K562 (cell line): ENCODE results near the gene RBMS3. TPM values are rescaled to one million over a fixed set of nuclear protein-coding genes. Genes with fewer than 3 reads are reported as not detected.

Source experiments
- ATAC-seq: fragments of 200-7000 bp; cut with Tn5 transposase; 3 replicates; pipeline ENCODE4 v1.9.1; 2020; ENCODE audit warnings: moderate library complexity
- BruUV-seq: library from RNA; stranded (reverse); fragments of 400-500 nt; replicated peaks from 2 replicates; lab custom pipeline; 2021; lab: Mats Ljungman, UMichigan
- CTCF ChIA-PET: fragments of 300-600 bp; formaldehyde crosslinking; extraction: SDS; loops from one replicate; lab custom pipeline; 2021; ENCODE audit warnings: low intra/inter-chr PET ratio; lab: Yijun Ruan, JAX
- POLR2A ChIA-PET: fragments of 300-600, 350-650 bp; sonication (Branson Sonifier 250); formaldehyde crosslinking; extraction: SDS; loops from one replicate; lab custom pipeline; 2021; ENCODE audit warnings: antibody characterized with exemption, inconsistent platforms; lab: Yijun Ruan, JAX
- DNase-seq, 4 experiments: peaks; one replicate each; pipeline versions ENCODE4 v3.0.0 to v3.0.0-alpha.2; 2011 to 2018; ENCODE audit warnings: low spot score in 3 of 4, mixed read lengths in 3 of 4; ENCODE audit errors: extremely low read depth in 1 of 4
- FAIRE-seq: peaks from 2 replicates; lab custom pipeline; 2011; peaks lifted over from hg19 to GRCh38; lab: Jason Lieb, UNC
- H2AFZ ChIP-seq: 2 replicates; pipeline ENCODE4 v1.6.0; 2011; ENCODE audit warnings: low read depth, low read length, control low read depth, inconsistent platforms
- H3K27ac ChIP-seq: fragments of 200-600 bp; 3 replicates; pipeline ENCODE4 v1.8.0; 2011; ENCODE audit warnings: low read depth, mild to moderate bottlenecking, control low read depth, inconsistent platforms, low read length, moderate library complexity, mixed read lengths; ENCODE audit errors: extremely low read depth
- H3K27me3 ChIP-seq, 2 experiments: fragments of 300-600 bp in 1 of 2; 2 replicates in 1 of 2; 3 replicates in 1 of 2; pipeline versions ENCODE4 v1.6.0 to v1.8.0; 2011; ENCODE audit warnings: inconsistent platforms in 2 of 2, low read length in 2 of 2, mild to moderate bottlenecking in 1 of 2, mixed read lengths in 1 of 2, moderate library complexity in 1 of 2; ENCODE audit not compliant: control insufficient read depth in 2 of 2, insufficient read depth in 2 of 2
- H3K36me3 ChIP-seq: fragments of 300-600 bp; 3 replicates; pipeline ENCODE4 v1.8.0; 2011; ENCODE audit warnings: mild to moderate bottlenecking, low read length, inconsistent platforms; ENCODE audit not compliant: control insufficient read depth, insufficient read depth
- H3K4me1 ChIP-seq, 2 experiments: fragments of 200-600 bp in 1 of 2; replicated peaks in 1 of 2; 2 replicates in 1 of 2; 3 replicates in 1 of 2; pipeline versions ENCODE4 v1.5.1 to v1.8.0; 2011; ENCODE audit warnings: inconsistent platforms in 2 of 2, low read length in 2 of 2, mild to moderate bottlenecking in 1 of 2, mixed read lengths in 1 of 2, moderate library complexity in 1 of 2; ENCODE audit not compliant: control insufficient read depth in 2 of 2, insufficient read depth in 2 of 2
- H3K4me2 ChIP-seq: 2 replicates; pipeline ENCODE4 v1.6.1; 2011; ENCODE audit warnings: low read length, control low read depth, inconsistent platforms, mixed read lengths; ENCODE audit not compliant: insufficient read depth
- H3K4me3 ChIP-seq: fragments of 200-600 bp; sonication (generic), shearing (Covaris generic); 2 replicates; pipeline ENCODE4 v1.5.1; 2016; ENCODE audit warnings: control low read depth, inconsistent platforms
- H3K79me2 ChIP-seq: fragments of 200-600 bp; 3 replicates; pipeline ENCODE4 v1.8.0; 2011; ENCODE audit warnings: low read length, inconsistent platforms; ENCODE audit not compliant: control insufficient read depth, insufficient read depth
- H3K9ac ChIP-seq, 2 experiments: 2 replicates each; pipeline versions ENCODE4 v1.6.0 to v1.6.1; 2011; ENCODE audit warnings: low read depth in 2 of 2, low read length in 2 of 2, control low read depth in 1 of 2, inconsistent platforms in 1 of 2, mild to moderate bottlenecking in 1 of 2, mixed read lengths in 1 of 2; ENCODE audit not compliant: insufficient read depth in 1 of 2
- H3K9me1 ChIP-seq: one replicate; pipeline ENCODE4 v1.6.0; 2011; ENCODE audit warnings: inconsistent platforms, mild to moderate bottlenecking, low read length, moderate library complexity; ENCODE audit not compliant: control insufficient read depth, insufficient read depth
- H3K9me3 ChIP-seq: replicated peaks from 2 replicates; pipeline ENCODE4 v1.5.1; 2011; ENCODE audit warnings: low read depth, low read length, inconsistent platforms; ENCODE audit not compliant: control insufficient read depth, insufficient read depth
- H4K20me1 ChIP-seq: replicated peaks from 2 replicates; pipeline ENCODE4 v1.6.1; 2011; ENCODE audit warnings: low read length, inconsistent platforms, mixed read lengths; ENCODE audit not compliant: control insufficient read depth, insufficient read depth
- BMI1 ChIP-seq: fragments of 150-350 bp; IDR thresholded peaks from 2 replicates; pipeline ENCODE4 v1.6.1; 2014; ENCODE audit warnings: low read length
- KHSRP ChIP-seq: fragments of 450-650 bp; IDR thresholded peaks from 2 replicates; pipeline ENCODE4 v1.6.1; 2017
- RBM22 ChIP-seq: fragments of 200-400 bp; formaldehyde crosslinking; IDR thresholded peaks from 2 replicates; pipeline ENCODE4 v1.6.1; 2018; ENCODE audit warnings: low read length, low read depth; ENCODE audit not compliant: poor library complexity, severe bottlenecking
- SPI1 ChIP-seq: IDR thresholded peaks from 2 replicates; pipeline ENCODE4 v1.6.1; 2011; ENCODE audit warnings: low read depth, low read length, control low read depth, borderline replicate concordance
- TCF7 ChIP-seq: sonication (generic); IDR thresholded peaks from 2 replicates; pipeline ENCODE4 v1.6.1; 2016; ENCODE audit warnings: antibody characterized with exemption, borderline replicate concordance
- TRIM24 ChIP-seq, 2 experiments: fragments of 450-650 bp; IDR thresholded peaks; 2 replicates each; pipeline ENCODE4 v1.6.1; 2016
- ZBTB1 ChIP-seq: sonication (generic); formaldehyde crosslinking; IDR thresholded peaks from 2 replicates; pipeline ENCODE4 v1.8.1; 2023; ENCODE audit warnings: missing genetic modification reagents, low read depth, mild to moderate bottlenecking, borderline replicate concordance
- WGBS: fragments of 100-300 bp; shearing (Covaris generic); methylation state at CpG from one replicate; pipeline ENCODE4 v1.1.6; 2016; ENCODE audit warnings: low coverage, mixed read lengths; ENCODE audit not compliant: insufficient coverage; ENCODE audit errors: missing lambda C conversion rate; 5-methylcytosine and 5-hydroxymethylcytosine counted together
- in situ Hi-C: fragments of 300-500 bp; cut with MboI; formaldehyde crosslinking; loops from 4 replicates; pipeline ENCODE4 v1.15.0; 2018; ENCODE audit warnings: inconsistent platforms, mixed read lengths
- intact Hi-C: fragments of 100-400 bp; cut with micrococcal nuclease; formaldehyde crosslinking; loops from 2 replicates; pipeline ENCODE4 v1.14.2; 2022
- polyA plus RNA-seq, 8 experiments: library from polyadenylated mRNA; depleted of rRNA in 4 of 8; stranded (reverse) in 5 of 8; unstranded in 3 of 8; fragments of >200 nt; fragmentation: Nextera tagmentation in 2 of 8; fragmentation: Illumina TruSeq in 1 of 8; extraction: Ambion mirVana in 2 of 8; extraction: Trizol in 1 of 8; gene quantifications; 2 replicates each; pipeline versions ENCODE4 v1.2.1 to v1.2.3, GENCODE V29; 2011 to 2014; ENCODE audit warnings: inconsistent platforms in 1 of 8, missing spikeins in 1 of 8
- total RNA-seq, 7 experiments: library from RNA; depleted of rRNA in 6 of 7; stranded (reverse); fragments of >200 nt in 6 of 7; fragmentation: Illumina TruSeq in 2 of 7; extraction: Trizol in 2 of 7; gene quantifications; 2 replicates each; pipeline versions ENCODE4 v1.2.1 to v1.2.3, GENCODE V29; 2011 to 2021; ENCODE audit warnings: low replicate concordance in 1 of 7
- TF ChIP-seq, protein P1 (sequence below): sonication (generic); formaldehyde crosslinking; IDR thresholded peaks from 2 replicates; pipeline ENCODE4 v1.8.1; 2023; ENCODE audit warnings: mild to moderate bottlenecking, missing genetic modification reagents
- TF ChIP-seq, protein P2 (sequence below): sonication (generic); formaldehyde crosslinking; IDR thresholded peaks from 2 replicates; pipeline ENCODE4 v1.8.0; 2023; ENCODE audit warnings: mild to moderate bottlenecking, missing genetic modification reagents
- TF ChIP-seq, protein P3 (sequence below): fragments of 450-650 bp; formaldehyde crosslinking; IDR thresholded peaks from 2 replicates; pipeline ENCODE4 v1.4.0; 2020; ENCODE audit warnings: mild to moderate bottlenecking
- TF ChIP-seq, protein P4 (sequence below): fragments of 150-350 bp; IDR thresholded peaks from 2 replicates; pipeline ENCODE4 v1.6.1; 2014; ENCODE audit warnings: low read depth, mild to moderate bottlenecking, low read length, borderline replicate concordance

RBMS3 gene
- total and polyA plus RNA-seq, 9 of the 15 experiments (the other 6 are each of a cell fraction or from before 2014, with no cell fraction given), result 0.20 TPM; not detected in 8

DNA sequence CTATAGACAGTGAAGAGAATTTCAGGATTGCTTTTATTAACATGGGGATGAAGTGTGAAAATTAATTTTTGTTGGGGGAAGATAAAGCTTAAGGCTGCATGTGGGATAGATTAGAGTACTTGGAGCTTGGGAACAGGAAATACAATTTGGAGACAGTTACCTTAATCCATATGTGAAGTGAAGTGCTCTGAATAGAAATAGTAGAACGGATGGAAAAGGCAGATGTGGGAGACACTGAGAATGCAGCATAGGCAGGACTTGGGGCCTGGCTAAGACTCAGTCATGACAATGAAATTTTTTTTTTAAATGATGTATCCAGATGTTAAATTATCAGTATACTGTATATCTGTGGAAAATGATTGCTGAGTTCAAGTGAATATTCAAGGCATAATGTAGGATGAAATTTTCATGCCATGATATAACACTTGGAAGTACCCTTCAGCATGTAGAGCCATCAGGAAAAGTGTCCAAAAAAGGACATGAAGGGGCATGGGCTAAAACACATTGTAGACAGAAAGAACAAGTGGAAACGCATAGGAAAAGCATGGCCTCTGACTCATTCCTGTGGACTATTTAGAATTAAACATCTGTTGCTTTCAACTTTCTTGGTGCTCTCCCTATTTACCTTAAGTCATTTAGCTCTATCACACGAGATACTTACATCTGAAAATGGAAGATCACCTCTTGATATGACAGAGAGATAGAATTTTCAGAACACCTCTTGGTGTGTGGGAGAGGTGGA is 134.8 kb downstream of the RBMS3 start:
- CTCF ChIA-PET, result no interaction called here
- POLR2A ChIA-PET, result no interaction called here
- H3K4me2 ChIP-seq, result no peak overlapping the region
- 0% methylated on average over 3 of the region's 3 CpGs for WGBS
- FAIRE-seq (no peak), ATAC-seq (no peak), DNase-seq (no peak)
- H4K20me1 ChIP-seq, result no peaks in the 10 kb centered on the region
- in situ Hi-C loops (no loop called here), intact Hi-C loops (no loop called here)
- H2AFZ ChIP-seq, result no peak overlapping the region
- H3K27me3 ChIP-seq, result no peaks in the 10 kb centered on the region
- H3K79me2 ChIP-seq, result no peaks in the 10 kb centered on the region
- no peak overlapping the region for H3K27ac ChIP-seq
- H3K9ac ChIP-seq, result no peak overlapping the region
- H3K9me1 ChIP-seq, result no peaks in the 10 kb centered on the region
- no peaks in the 10 kb centered on the region for H3K36me3 ChIP-seq
- no peaks in the 10 kb centered on the region for H3K9me3 ChIP-seq
- no TSS peak for BruUV-seq
- H3K4me1 ChIP-seq, result no peaks in the 10 kb centered on the region
- H3K4me3 ChIP-seq, result no peak overlapping the region
- TF ChIP-seq TRIM24 (IDR thresholded peaks at IDR 0.05) (no peak), SPI1 (no peak), ZBTB1 (CRISPR knock-in tag) (no peak), KHSRP (no peak), RBM22 (no peak), TCF7 (no peak), BMI1 (no peak)
- TF ChIP-seq, protein P1, sequence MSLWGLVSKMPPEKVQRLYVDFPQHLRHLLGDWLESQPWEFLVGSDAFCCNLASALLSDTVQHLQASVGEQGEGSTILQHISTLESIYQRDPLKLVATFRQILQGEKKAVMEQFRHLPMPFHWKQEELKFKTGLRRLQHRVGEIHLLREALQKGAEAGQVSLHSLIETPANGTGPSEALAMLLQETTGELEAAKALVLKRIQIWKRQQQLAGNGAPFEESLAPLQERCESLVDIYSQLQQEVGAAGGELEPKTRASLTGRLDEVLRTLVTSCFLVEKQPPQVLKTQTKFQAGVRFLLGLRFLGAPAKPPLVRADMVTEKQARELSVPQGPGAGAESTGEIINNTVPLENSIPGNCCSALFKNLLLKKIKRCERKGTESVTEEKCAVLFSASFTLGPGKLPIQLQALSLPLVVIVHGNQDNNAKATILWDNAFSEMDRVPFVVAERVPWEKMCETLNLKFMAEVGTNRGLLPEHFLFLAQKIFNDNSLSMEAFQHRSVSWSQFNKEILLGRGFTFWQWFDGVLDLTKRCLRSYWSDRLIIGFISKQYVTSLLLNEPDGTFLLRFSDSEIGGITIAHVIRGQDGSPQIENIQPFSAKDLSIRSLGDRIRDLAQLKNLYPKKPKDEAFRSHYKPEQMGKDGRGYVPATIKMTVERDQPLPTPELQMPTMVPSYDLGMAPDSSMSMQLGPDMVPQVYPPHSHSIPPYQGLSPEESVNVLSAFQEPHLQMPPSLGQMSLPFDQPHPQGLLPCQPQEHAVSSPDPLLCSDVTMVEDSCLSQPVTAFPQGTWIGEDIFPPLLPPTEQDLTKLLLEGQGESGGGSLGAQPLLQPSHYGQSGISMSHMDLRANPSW, result no peak
- TF ChIP-seq, protein P2, sequence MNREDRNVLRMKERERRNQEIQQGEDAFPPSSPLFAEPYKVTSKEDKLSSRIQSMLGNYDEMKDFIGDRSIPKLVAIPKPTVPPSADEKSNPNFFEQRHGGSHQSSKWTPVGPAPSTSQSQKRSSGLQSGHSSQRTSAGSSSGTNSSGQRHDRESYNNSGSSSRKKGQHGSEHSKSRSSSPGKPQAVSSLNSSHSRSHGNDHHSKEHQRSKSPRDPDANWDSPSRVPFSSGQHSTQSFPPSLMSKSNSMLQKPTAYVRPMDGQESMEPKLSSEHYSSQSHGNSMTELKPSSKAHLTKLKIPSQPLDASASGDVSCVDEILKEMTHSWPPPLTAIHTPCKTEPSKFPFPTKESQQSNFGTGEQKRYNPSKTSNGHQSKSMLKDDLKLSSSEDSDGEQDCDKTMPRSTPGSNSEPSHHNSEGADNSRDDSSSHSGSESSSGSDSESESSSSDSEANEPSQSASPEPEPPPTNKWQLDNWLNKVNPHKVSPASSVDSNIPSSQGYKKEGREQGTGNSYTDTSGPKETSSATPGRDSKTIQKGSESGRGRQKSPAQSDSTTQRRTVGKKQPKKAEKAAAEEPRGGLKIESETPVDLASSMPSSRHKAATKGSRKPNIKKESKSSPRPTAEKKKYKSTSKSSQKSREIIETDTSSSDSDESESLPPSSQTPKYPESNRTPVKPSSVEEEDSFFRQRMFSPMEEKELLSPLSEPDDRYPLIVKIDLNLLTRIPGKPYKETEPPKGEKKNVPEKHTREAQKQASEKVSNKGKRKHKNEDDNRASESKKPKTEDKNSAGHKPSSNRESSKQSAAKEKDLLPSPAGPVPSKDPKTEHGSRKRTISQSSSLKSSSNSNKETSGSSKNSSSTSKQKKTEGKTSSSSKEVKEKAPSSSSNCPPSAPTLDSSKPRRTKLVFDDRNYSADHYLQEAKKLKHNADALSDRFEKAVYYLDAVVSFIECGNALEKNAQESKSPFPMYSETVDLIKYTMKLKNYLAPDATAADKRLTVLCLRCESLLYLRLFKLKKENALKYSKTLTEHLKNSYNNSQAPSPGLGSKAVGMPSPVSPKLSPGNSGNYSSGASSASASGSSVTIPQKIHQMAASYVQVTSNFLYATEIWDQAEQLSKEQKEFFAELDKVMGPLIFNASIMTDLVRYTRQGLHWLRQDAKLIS (CRISPR knock-in tag), result no peak
- TF ChIP-seq, protein P3, sequence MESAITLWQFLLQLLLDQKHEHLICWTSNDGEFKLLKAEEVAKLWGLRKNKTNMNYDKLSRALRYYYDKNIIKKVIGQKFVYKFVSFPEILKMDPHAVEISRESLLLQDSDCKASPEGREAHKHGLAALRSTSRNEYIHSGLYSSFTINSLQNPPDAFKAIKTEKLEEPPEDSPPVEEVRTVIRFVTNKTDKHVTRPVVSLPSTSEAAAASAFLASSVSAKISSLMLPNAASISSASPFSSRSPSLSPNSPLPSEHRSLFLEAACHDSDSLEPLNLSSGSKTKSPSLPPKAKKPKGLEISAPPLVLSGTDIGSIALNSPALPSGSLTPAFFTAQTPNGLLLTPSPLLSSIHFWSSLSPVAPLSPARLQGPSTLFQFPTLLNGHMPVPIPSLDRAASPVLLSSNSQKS (CRISPR knock-in tag), result no peak
- TF ChIP-seq, protein P4, sequence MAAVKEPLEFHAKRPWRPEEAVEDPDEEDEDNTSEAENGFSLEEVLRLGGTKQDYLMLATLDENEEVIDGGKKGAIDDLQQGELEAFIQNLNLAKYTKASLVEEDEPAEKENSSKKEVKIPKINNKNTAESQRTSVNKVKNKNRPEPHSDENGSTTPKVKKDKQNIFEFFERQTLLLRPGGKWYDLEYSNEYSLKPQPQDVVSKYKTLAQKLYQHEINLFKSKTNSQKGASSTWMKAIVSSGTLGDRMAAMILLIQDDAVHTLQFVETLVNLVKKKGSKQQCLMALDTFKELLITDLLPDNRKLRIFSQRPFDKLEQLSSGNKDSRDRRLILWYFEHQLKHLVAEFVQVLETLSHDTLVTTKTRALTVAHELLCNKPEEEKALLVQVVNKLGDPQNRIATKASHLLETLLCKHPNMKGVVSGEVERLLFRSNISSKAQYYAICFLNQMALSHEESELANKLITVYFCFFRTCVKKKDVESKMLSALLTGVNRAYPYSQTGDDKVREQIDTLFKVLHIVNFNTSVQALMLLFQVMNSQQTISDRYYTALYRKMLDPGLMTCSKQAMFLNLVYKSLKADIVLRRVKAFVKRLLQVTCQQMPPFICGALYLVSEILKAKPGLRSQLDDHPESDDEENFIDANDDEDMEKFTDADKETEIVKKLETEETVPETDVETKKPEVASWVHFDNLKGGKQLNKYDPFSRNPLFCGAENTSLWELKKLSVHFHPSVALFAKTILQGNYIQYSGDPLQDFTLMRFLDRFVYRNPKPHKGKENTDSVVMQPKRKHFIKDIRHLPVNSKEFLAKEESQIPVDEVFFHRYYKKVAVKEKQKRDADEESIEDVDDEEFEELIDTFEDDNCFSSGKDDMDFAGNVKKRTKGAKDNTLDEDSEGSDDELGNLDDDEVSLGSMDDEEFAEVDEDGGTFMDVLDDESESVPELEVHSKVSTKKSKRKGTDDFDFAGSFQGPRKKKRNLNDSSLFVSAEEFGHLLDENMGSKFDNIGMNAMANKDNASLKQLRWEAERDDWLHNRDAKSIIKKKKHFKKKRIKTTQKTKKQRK, result no peak
